HEK293 (cell line): ENCODE results near the gene SRD5A1.

Experiments
- CTCF ChIA-PET: fragments of 350-600 bp; formaldehyde crosslinking; extraction: SDS; loops from one replicate; lab custom pipeline; 2021; ENCODE audit warnings: antibody characterized with exemption; lab: Yijun Ruan, JAX
- POLR2A ChIA-PET: fragments of 300-600 bp; formaldehyde crosslinking; extraction: SDS; loops from one replicate; lab custom pipeline; 2020; ENCODE audit warnings: antibody characterized with exemption, inconsistent platforms; lab: Yijun Ruan, JAX
- H3K27ac ChIP-seq: fragments of 200-500 bp; sonication (Bioruptor generic); 2 replicates; pipeline ENCODE4 v1.5.1; 2014; ENCODE audit warnings: low read depth, low read length, control low read depth, inconsistent platforms; ENCODE audit errors: extremely low read depth
- H3K36me3 ChIP-seq, 2 experiments: fragments of 200-500 bp in 1 of 2; sonication (Bioruptor generic) in 1 of 2; 1 replicate in 1 of 2; 2 replicates in 1 of 2; pipeline ENCODE4 v1.5.1; 2014 to 2017; ENCODE audit warnings: inconsistent platforms in 2 of 2, low read length in 2 of 2; ENCODE audit not compliant: control insufficient read depth in 2 of 2, insufficient read depth in 1 of 2
- H3K4me1 ChIP-seq: fragments of 200-500 bp; sonication (Bioruptor generic); 2 replicates; pipeline ENCODE4 v1.5.1; 2014; ENCODE audit warnings: mild to moderate bottlenecking, low read length, inconsistent platforms; ENCODE audit not compliant: control insufficient read depth, insufficient read depth
- H3K4me3 ChIP-seq: 2 replicates; pipeline ENCODE4 v1.5.1; 2011; ENCODE audit warnings: low read depth, mild to moderate bottlenecking, control low read depth, low read length, moderate library complexity
- H3K9me3 ChIP-seq: fragments of 200-500 bp; sonication (Bioruptor generic); 2 replicates; pipeline ENCODE4 v1.5.1; 2014; ENCODE audit warnings: low read depth, low read length, inconsistent platforms; ENCODE audit not compliant: control insufficient read depth, insufficient read depth
- KLF8 ChIP-seq: fragments of 450-650 bp; formaldehyde crosslinking; IDR thresholded peaks from 2 replicates; pipeline ENCODE4 v1.5.1; 2016; ENCODE audit warnings: missing biosample characterization, missing genetic modification characterization
- KLF9 ChIP-seq: fragments of 450-650 bp; formaldehyde crosslinking; IDR thresholded peaks from 2 replicates; pipeline ENCODE4 v1.5.1; 2016; ENCODE audit warnings: missing biosample characterization, missing genetic modification characterization, low read depth
- MEIS1 ChIP-seq: sonication (generic); formaldehyde crosslinking; IDR thresholded peaks from 2 replicates; pipeline ENCODE4 v1.8.1; 2022; ENCODE audit warnings: missing genetic modification reagents, mild to moderate bottlenecking, borderline replicate concordance
- OVOL3 ChIP-seq: fragments of 450-650 bp; formaldehyde crosslinking; IDR thresholded peaks from 2 replicates; pipeline ENCODE4 v1.5.1; 2016; ENCODE audit warnings: missing biosample characterization, missing genetic modification characterization
- SCRT1 ChIP-seq: fragments of 450-650 bp; formaldehyde crosslinking; IDR thresholded peaks from 2 replicates; pipeline ENCODE4 v1.5.1; 2016; ENCODE audit warnings: missing biosample characterization, missing genetic modification characterization, borderline replicate concordance
- WT1 ChIP-seq: fragments of 450-650 bp; formaldehyde crosslinking; IDR thresholded peaks from 2 replicates; pipeline ENCODE4 v1.5.1; 2016; ENCODE audit warnings: missing biosample characterization, missing genetic modification characterization
- YY2 ChIP-seq: fragments of 450-650 bp; formaldehyde crosslinking; IDR thresholded peaks from 2 replicates; pipeline ENCODE4 v1.5.1; 2016; ENCODE audit warnings: missing biosample characterization, missing genetic modification characterization
- ZBTB20 ChIP-seq: fragments of 450-650 bp; formaldehyde crosslinking; IDR thresholded peaks from 2 replicates; pipeline ENCODE4 v1.5.1; 2016; ENCODE audit warnings: missing biosample characterization, missing genetic modification characterization
- ZBTB26 ChIP-seq: fragments of 450-650 bp; formaldehyde crosslinking; optimal IDR thresholded peaks from 2 replicates; pipeline ENCODE3; 2016; ENCODE audit warnings: missing biosample characterization, mild to moderate bottlenecking, missing genetic modification characterization
- ZBTB8A ChIP-seq: fragments of 450-650 bp; formaldehyde crosslinking; IDR thresholded peaks from 2 replicates; pipeline ENCODE4 v1.5.1; 2016; ENCODE audit warnings: missing biosample characterization, missing genetic modification characterization
- ZFP37 ChIP-seq: fragments of 450-650 bp; formaldehyde crosslinking; IDR thresholded peaks from 2 replicates; pipeline ENCODE4 v1.5.1; 2016; ENCODE audit warnings: missing biosample characterization, missing genetic modification characterization
- ZNF155 ChIP-seq: fragments of 450-650 bp; formaldehyde crosslinking; IDR thresholded peaks from 2 replicates; pipeline ENCODE4 v1.5.1; 2016; ENCODE audit warnings: missing biosample characterization, missing genetic modification characterization
- ZNF184 ChIP-seq: fragments of 450-650 bp; IDR thresholded peaks from 2 replicates; pipeline ENCODE4 v1.5.1; 2018; ENCODE audit warnings: missing biosample characterization, mild to moderate bottlenecking, missing genetic modification characterization
- ZNF239 ChIP-seq: fragments of 450-650 bp; formaldehyde crosslinking; IDR thresholded peaks from 2 replicates; pipeline ENCODE4 v1.5.1; 2016; ENCODE audit warnings: missing biosample characterization, missing genetic modification characterization
- ZNF266 ChIP-seq: fragments of 450-650 bp; formaldehyde crosslinking; IDR thresholded peaks from 2 replicates; pipeline ENCODE4 v1.5.1; 2016; ENCODE audit warnings: missing biosample characterization, missing genetic modification characterization, low read depth
- ZNF335 ChIP-seq: fragments of 450-650 bp; formaldehyde crosslinking; conservative IDR thresholded peaks from 2 replicates; pipeline ENCODE4 v1.5.1; 2016; ENCODE audit warnings: missing biosample characterization, missing genetic modification characterization
- ZNF341 ChIP-seq: fragments of 450-650 bp; formaldehyde crosslinking; IDR thresholded peaks from 2 replicates; pipeline ENCODE4; 2016; ENCODE audit warnings: low read depth, missing biosample characterization, missing genetic modification characterization
- ZNF585B ChIP-seq: fragments of 450-650 bp; formaldehyde crosslinking; IDR thresholded peaks from 2 replicates; pipeline ENCODE4 v1.5.1; 2016; ENCODE audit warnings: missing biosample characterization, missing genetic modification characterization
- ZNF600 ChIP-seq: fragments of 450-650 bp; formaldehyde crosslinking; IDR thresholded peaks from 2 replicates; pipeline ENCODE4 v1.5.1; 2016; ENCODE audit warnings: missing biosample characterization, missing genetic modification characterization
- ZNF626 ChIP-seq: fragments of 450-650 bp; sonication (Bioruptor Pico); formaldehyde crosslinking; IDR thresholded peaks from 2 replicates; pipeline ENCODE4 v1.5.1; 2018; ENCODE audit warnings: missing biosample characterization, missing genetic modification characterization, inconsistent platforms
- ZNF660 ChIP-seq: fragments of 450-650 bp; IDR thresholded peaks from 2 replicates; pipeline ENCODE4 v1.5.1; 2018; ENCODE audit warnings: missing biosample characterization, mild to moderate bottlenecking, missing genetic modification characterization
- ZNF76 ChIP-seq: fragments of 450-650 bp; formaldehyde crosslinking; IDR thresholded peaks from 2 replicates; pipeline ENCODE4; 2016; ENCODE audit warnings: low read depth, missing biosample characterization, missing genetic modification characterization, borderline replicate concordance
- ZNF785 ChIP-seq: fragments of 450-650 bp; formaldehyde crosslinking; IDR thresholded peaks from 2 replicates; pipeline ENCODE4 v1.5.1; 2016; ENCODE audit warnings: missing biosample characterization, missing genetic modification characterization
- ZNF791 ChIP-seq: fragments of 450-650 bp; formaldehyde crosslinking; IDR thresholded peaks from 2 replicates; pipeline ENCODE4 v1.5.1; 2016; ENCODE audit warnings: missing biosample characterization, missing genetic modification characterization
- ZXDB ChIP-seq: fragments of 450-650 bp; formaldehyde crosslinking; IDR thresholded peaks from 2 replicates; pipeline ENCODE4 v1.5.1; 2016; ENCODE audit warnings: missing biosample characterization, missing genetic modification characterization
- TF ChIP-seq, protein P1 (sequence below): fragments of 450-650 bp; formaldehyde crosslinking; IDR thresholded peaks from 2 replicates; pipeline ENCODE4 v1.5.1; 2016; ENCODE audit warnings: missing biosample characterization, missing genetic modification characterization
- TF ChIP-seq, protein P2 (sequence below): fragments of 450-650 bp; formaldehyde crosslinking; IDR thresholded peaks from 2 replicates; pipeline ENCODE4 v1.5.1; 2017; ENCODE audit warnings: missing biosample characterization, mild to moderate bottlenecking, missing genetic modification characterization, moderate library complexity

SRD5A1 gene

GRCh38 chr5:6713274-6714225 is 80.3 kb downstream of the SRD5A1 start, which contains the start of gene TENT4A:
Gene TENT4A, plus strand, starts transcription at chr5:6713432. Its CDS starts 552 bp downstream, at chr5:6713984.
- Histone ChIP-seq H3K27ac (peak within 1 kb of the TSS; percentile 94), H3K4me3 (peak within 1 kb of the TSS; percentile 72), H3K9me3 (no peaks in the 10 kb centered on the region), H3K4me1 (peaks cover 21% of the 10 kb centered on the region), H3K36me3 (peaks cover 0 to 27% of the 10 kb centered on the region in 2 experiments; a peak in 1 of 3 replicates)
- no peak for TF ChIP-seq YY2
- TF ChIP-seq KLF9, result peak; percentile 25; the same call in 1 of the 2 replicates
- TF ChIP-seq MEIS1, result no peak
- CTCF ChIA-PET, result interaction anchor here (0.5 kb wide), 1 partner anchor 982 kb away, joined by 3 read pairs; no protein-coding TSS in a partner anchor
- POLR2A ChIA-PET, result interaction anchor here (1.0 to 2.3 kb wide), 4 partner anchors 9 to 274 kb away, joined by 3 to 13 read pairs (median 3); partner anchors contain the start of genes NSUN2 and SRD5A1

DNA sequence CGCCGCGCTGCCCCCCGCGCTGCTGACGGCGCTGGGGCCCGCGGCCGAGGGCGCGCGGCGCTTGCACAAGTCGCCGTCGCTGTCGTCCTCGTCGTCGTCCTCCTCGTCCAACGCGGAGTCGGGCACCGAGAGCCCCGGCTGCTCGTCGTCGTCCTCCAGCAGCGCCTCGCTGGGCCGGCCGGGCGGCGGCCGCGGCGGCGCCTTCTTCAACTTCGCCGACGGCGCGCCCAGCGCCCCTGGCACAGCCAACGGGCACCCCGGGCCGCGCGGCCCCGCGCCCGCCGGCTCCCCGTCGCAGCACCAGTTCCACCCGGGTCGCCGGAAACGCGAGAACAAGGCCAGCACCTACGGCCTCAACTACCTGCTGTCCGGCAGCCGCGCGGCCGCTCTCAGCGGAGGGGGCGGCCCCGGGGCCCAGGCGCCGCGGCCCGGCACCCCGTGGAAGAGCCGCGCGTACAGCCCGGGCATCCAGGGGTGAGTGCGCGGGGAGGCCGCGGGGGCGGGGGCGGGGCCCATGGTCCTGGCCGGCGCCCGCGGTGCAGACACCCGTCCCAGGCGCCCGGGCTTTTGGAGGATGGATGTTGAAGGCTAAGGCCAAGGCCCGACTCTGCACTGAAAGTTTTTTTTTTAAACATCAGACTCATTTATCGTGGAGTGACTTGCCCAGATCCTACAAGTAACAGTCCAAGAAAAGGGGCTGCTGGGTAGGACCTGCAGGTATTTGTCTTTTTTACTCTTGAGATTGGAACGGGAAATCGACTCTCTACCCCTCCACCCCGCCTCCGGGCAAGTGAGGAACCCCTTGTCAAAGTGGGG is 81.2 kb downstream of the SRD5A1 start:
- ChIA-PET POLR2A (no interaction called here), CTCF (no interaction called here)
- TF ChIP-seq ZNF335, result peak; percentile 77
- no peak for TF ChIP-seq ZNF184 (tag by site-specific recombination)
- 0 out of 2 replicates have a peak, but pooled peaks have one; percentile 21 for TF ChIP-seq ZXDB (tag by site-specific recombination)
- no peak for TF ChIP-seq ZNF585B (tag by site-specific recombination)
- TF ChIP-seq, protein P1, sequence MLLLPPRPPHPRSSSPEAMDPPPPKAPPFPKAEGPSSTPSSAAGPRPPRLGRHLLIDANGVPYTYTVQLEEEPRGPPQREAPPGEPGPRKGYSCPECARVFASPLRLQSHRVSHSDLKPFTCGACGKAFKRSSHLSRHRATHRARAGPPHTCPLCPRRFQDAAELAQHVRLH (tag by site-specific recombination), result no peak
- no peak for TF ChIP-seq WT1
- TF ChIP-seq ZNF791, result no peak
- no peak for TF ChIP-seq ZNF626 (tag by site-specific recombination)
- TF ChIP-seq ZNF660 (tag by site-specific recombination), result no peak
- no peak for TF ChIP-seq OVOL3 (tag by site-specific recombination)
- no peak for TF ChIP-seq ZFP37
- no peak for TF ChIP-seq ZNF266 (tag by site-specific recombination)
- TF ChIP-seq ZNF239, result no peak
- TF ChIP-seq, protein P2, sequence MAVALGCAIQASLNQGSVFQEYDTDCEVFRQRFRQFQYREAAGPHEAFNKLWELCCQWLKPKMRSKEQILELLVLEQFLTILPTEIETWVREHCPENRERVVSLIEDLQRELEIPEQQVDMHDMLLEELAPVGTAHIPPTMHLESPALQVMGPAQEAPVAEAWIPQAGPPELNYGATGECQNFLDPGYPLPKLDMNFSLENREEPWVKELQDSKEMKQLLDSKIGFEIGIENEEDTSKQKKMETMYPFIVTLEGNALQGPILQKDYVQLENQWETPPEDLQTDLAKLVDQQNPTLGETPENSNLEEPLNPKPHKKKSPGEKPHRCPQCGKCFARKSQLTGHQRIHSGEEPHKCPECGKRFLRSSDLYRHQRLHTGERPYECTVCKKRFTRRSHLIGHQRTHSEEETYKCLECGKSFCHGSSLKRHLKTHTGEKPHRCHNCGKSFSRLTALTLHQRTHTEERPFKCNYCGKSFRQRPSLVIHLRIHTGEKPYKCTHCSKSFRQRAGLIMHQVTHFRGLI, result no peak
- TF ChIP-seq ZBTB26 (tag by site-specific recombination), result peak; percentile 45
- 0 out of 2 replicates have a peak, but pooled peaks have one; percentile 19 for TF ChIP-seq ZNF76 (tag by site-specific recombination)
- peak; percentile 63; the same call in 1 of the 2 replicates for TF ChIP-seq ZBTB20 (tag by site-specific recombination)
- TF ChIP-seq SCRT1 (tag by site-specific recombination), result no peak
- no peak for TF ChIP-seq ZNF600 (tag by site-specific recombination)
- TF ChIP-seq ZNF155 (tag by site-specific recombination), result no peak
- peak; percentile 74 for TF ChIP-seq ZBTB8A (tag by site-specific recombination)
- TF ChIP-seq ZNF341 (tag by site-specific recombination), result peak; percentile 38; the same call in 1 of the 2 replicates
- TF ChIP-seq ZNF785 (tag by site-specific recombination), result no peak
- TF ChIP-seq KLF8 (tag by site-specific recombination), result 0 out of 2 replicates have a peak, but pooled peaks have one; percentile 22
- TF ChIP-seq, all 188 proteins: peak for 8
- Histone ChIP-seq H3K4me1 (peaks cover 23% of the 10 kb centered on the region), H3K36me3 (peaks cover 0 to 32% of the 10 kb centered on the region in 2 experiments; a peak in 1 of 3 replicates), H3K9me3 (no peaks in the 10 kb centered on the region), H3K4me3 (peak overlapping the region; percentile 69), H3K27ac (peak overlapping the region; percentile 94; the same call in 1 of the 2 replicates)
